Spleen (tissue), 11 donors: Measurements from ENCODE around the gene HINT2. TPM values are rescaled to one million over a fixed set of nuclear protein-coding genes. Genes with fewer than 3 reads are reported as not detected.

Experiments
- DNase-seq: peaks from one replicate; pipeline ENCODE4 v3.0.0-alpha.2; 2020
- H3K27ac ChIP-seq, 8 donors: fragments of 200-600 bp; sonication (generic) in 7 of 8; 1 replicate in 4 of 8; 2 replicates in 4 of 8; pipeline versions ENCODE4 v1.5.0 to v1.8.0; 2016 to 2021; ENCODE audit warnings: inconsistent platforms in 4 of 8, mild to moderate bottlenecking in 4 of 8, moderate library complexity in 1 of 8
- H3K27me3 ChIP-seq, 7 donors: fragments of 200-600 bp; sonication (generic) in 6 of 7; replicated peaks in 1 of 7; 1 replicate in 4 of 7; 2 replicates in 3 of 7; pipeline versions ENCODE4 v1.5.0 to v1.8.0; 2016 to 2021; ENCODE audit warnings: inconsistent platforms in 3 of 7, mild to moderate bottlenecking in 1 of 7
- H3K36me3 ChIP-seq, 6 donors: fragments of 200-600 bp; sonication (generic) in 5 of 6; 1 replicate in 4 of 6; 2 replicates in 2 of 6; pipeline versions ENCODE4 v1.5.0 to v1.8.0; 2016 to 2021; ENCODE audit warnings: inconsistent platforms in 2 of 6
- H3K4me1 ChIP-seq, 6 donors: fragments of 200-600 bp; sonication (generic) in 5 of 6; 1 replicate in 3 of 6; 2 replicates in 3 of 6; pipeline versions ENCODE4 v1.5.0 to v1.8.0; 2016 to 2021; ENCODE audit warnings: inconsistent platforms in 3 of 6
- H3K4me3 ChIP-seq, 8 donors: fragments of 200-600 bp; sonication (generic) in 7 of 8; 1 replicate in 4 of 8; 2 replicates in 4 of 8; pipeline versions ENCODE4 v1.5.0 to v1.8.0; 2016 to 2021; ENCODE audit warnings: inconsistent platforms in 4 of 8, mild to moderate bottlenecking in 4 of 8, moderate library complexity in 2 of 8
- H3K9me3 ChIP-seq, 8 donors: fragments of 200-600 bp; sonication (generic) in 7 of 8; 1 replicate in 4 of 8; 2 replicates in 4 of 8; pipeline versions ENCODE4 v1.5.0 to v1.8.0; 2016 to 2021; ENCODE audit warnings: inconsistent platforms in 4 of 8
- CTCF ChIP-seq, 11 experiments: fragments of 200-600 bp in 7 of 11; fragments of 450-650 bp in 4 of 11; sonication (generic) in 4 of 11; IDR thresholded peaks in 8 of 11; conservative IDR thresholded peaks in 3 of 11; 1 replicate in 7 of 11; 2 replicates in 4 of 11; pipeline versions ENCODE4 v1.4.0 to v1.8.0; 2016 to 2021; ENCODE audit warnings: antibody characterized with exemption in 11 of 11, inconsistent platforms in 4 of 11, mild to moderate bottlenecking in 1 of 11
- POLR2A ChIP-seq, 3 donors: fragments of 450-650 bp; IDR thresholded peaks; one replicate each; pipeline ENCODE4 v1.5.1; 2017; ENCODE audit warnings: antibody characterized with exemption in 3 of 3, mild to moderate bottlenecking in 1 of 3
- POLR2AphosphoS5 ChIP-seq, 3 donors: sonication (generic); formaldehyde crosslinking; IDR thresholded peaks; one replicate each; pipeline ENCODE4 v1.5.1; 2017; ENCODE audit warnings: antibody characterized with exemption in 3 of 3
- WGBS, 5 donors: extraction: QIAGEN DNeasy Blood & Tissue Kit in 3 of 5; methylation state at CpG; one replicate each; pipeline versions ENCODE4 v1.1.5 to v1.1.7; 2013 to 2018; 5-methylcytosine and 5-hydroxymethylcytosine counted together
- intact Hi-C: fragments of 100-400 bp; cut with DNase I; formaldehyde crosslinking; loops from one replicate; pipeline ENCODE4 v1.15.0; 2023; ENCODE audit warnings: low total_unique reads
- polyA plus RNA-seq, 3 donors: library from polyadenylated mRNA; stranded (reverse); fragments of 200-250 nt; gene quantifications; one replicate each; pipeline ENCODE4 v1.2.1, GENCODE V29; 2013
- total RNA-seq, 7 donors: library from RNA; depleted of rRNA in 3 of 7; stranded (reverse); fragments of >200 nt in 3 of 7; fragmentation: NEBNext Ultra II Directional in 4 of 7; extraction: Animal tissue kit (Norgen Biotek cat#: 25700) in 4 of 7; gene quantifications; one replicate each; pipeline versions ENCODE4 v1.1.0 to v1.2.1, GENCODE V29; 2016 to 2021
- donor health status: healthy with polysubstance abuse.
- donor health status: DM: no; HTN: no; CAD: no; lungs with moderate emphysema.
- donor health status: DM: no; HTN: no; CAD: no.
- donor health status: Bipolar disorder and iron deficiency.
- donor health status: healthy.
- donor health status: DM: no; HTN: no; CAD: no.
- donor health status: DM: yes; HTN: yes; CAD: no.

HINT2 gene
- total and polyA plus RNA-seq, 10 donors = 20.1 to 73.6 (median 25.1) TPM

GRCh38 chr9:35856882-35857281, 42.0 kb upstream of the HINT2 start:
- Histone ChIP-seq H3K27me3 (peaks cover 0 to 38% (median 0%) of the 10 kb centered on the region in 7 donors), H3K27ac (no peak overlapping the region), H3K4me3 (no peak overlapping the region), H3K9me3 (no peaks in the 10 kb centered on the region), H3K36me3 (no peaks in the 10 kb centered on the region), H3K4me1 (peaks cover 0 to 11% (median 0%) of the 10 kb centered on the region in 6 donors)
- 82 to 96% (median 88%) methylated on average over 4 to 5 of the region's 5 CpGs for WGBS, 5 donors
- DNase-seq = no peak
- TF ChIP-seq POLR2A (IDR thresholded peaks at IDR 0.05) (no peak), CTCF (IDR thresholded peaks at IDR 0.05 in 8 of 11, conservative IDR thresholded peaks at IDR 0.05 in 3 of 11) (no peak), POLR2AphosphoS5 (IDR thresholded peaks at IDR 0.05) (no peak)
- intact Hi-C loops = no loop called here

- WGBS, 5 donors = 71 to 82% (median 76%) methylated on average over 3 of the region's 3 CpGs
- Histone ChIP-seq H3K4me1 (peaks cover 0 to 11% (median 0%) of the 10 kb centered on the region in 6 donors), H3K36me3 (no peaks in the 10 kb centered on the region), H3K27ac (no peak overlapping the region), H3K4me3 (no peak overlapping the region), H3K9me3 (no peaks in the 10 kb centered on the region), H3K27me3 (peaks cover 0 to 32% (median 0%) of the 10 kb centered on the region in 7 donors)
- DNase-seq = no peak
- no peak for TF ChIP-seq POLR2AphosphoS5 (IDR thresholded peaks at IDR 0.05)
- no peak for TF ChIP-seq CTCF (IDR thresholded peaks at IDR 0.05 in 8 of 11, conservative IDR thresholded peaks at IDR 0.05 in 3 of 11)
- no peak for TF ChIP-seq POLR2A (IDR thresholded peaks at IDR 0.05)
- intact Hi-C loops = no loop called here
Observed at GRCh38 chr9:35856206-35856605, 41.4 kb upstream of the HINT2 start.

GRCh38 chr9:35854091-35854762, 39.4 kb upstream of the HINT2 start:
- no peak overlapping the region for H3K4me3 ChIP-seq
- H3K27ac ChIP-seq = no peak overlapping the region
- peaks cover 0 to 10% (median 2%) of the 10 kb centered on the region in 6 donors for H3K4me1 ChIP-seq
- no peaks in the 10 kb centered on the region for H3K36me3 ChIP-seq
- H3K27me3 ChIP-seq = peaks cover 0 to 23% (median 0%) of the 10 kb centered on the region in 7 donors
- TF ChIP-seq CTCF (IDR thresholded peaks at IDR 0.05 in 8 of 11, conservative IDR thresholded peaks at IDR 0.05 in 3 of 11) (no peak), POLR2A (IDR thresholded peaks at IDR 0.05) (no peak), POLR2AphosphoS5 (IDR thresholded peaks at IDR 0.05) (no peak)
- intact Hi-C loops = no loop called here
- WGBS, 5 donors = 86 to 96% (median 92%) methylated on average over 7 of the region's 7 CpGs
- no peaks in the 10 kb centered on the region for H3K9me3 ChIP-seq
- peak; percentile 29 for DNase-seq
